Suprapubic skin (tissue), 2 donors: ENCODE measurements around the gene DBH.

ENCODE experiments used
- EP300 ChIP-seq: sonication (generic); formaldehyde crosslinking; IDR thresholded peaks from one replicate; pipeline ENCODE4 v1.6.1; 2017; ENCODE audit warnings: antibody characterized with exemption
- POLR2A ChIP-seq, 2 donors: fragments of 450-650 bp; IDR thresholded peaks; one replicate each; pipeline ENCODE4 v1.6.1; 2017; ENCODE audit warnings: antibody characterized with exemption in 2 of 2, mild to moderate bottlenecking in 2 of 2, moderate library complexity in 2 of 2

DNA sequence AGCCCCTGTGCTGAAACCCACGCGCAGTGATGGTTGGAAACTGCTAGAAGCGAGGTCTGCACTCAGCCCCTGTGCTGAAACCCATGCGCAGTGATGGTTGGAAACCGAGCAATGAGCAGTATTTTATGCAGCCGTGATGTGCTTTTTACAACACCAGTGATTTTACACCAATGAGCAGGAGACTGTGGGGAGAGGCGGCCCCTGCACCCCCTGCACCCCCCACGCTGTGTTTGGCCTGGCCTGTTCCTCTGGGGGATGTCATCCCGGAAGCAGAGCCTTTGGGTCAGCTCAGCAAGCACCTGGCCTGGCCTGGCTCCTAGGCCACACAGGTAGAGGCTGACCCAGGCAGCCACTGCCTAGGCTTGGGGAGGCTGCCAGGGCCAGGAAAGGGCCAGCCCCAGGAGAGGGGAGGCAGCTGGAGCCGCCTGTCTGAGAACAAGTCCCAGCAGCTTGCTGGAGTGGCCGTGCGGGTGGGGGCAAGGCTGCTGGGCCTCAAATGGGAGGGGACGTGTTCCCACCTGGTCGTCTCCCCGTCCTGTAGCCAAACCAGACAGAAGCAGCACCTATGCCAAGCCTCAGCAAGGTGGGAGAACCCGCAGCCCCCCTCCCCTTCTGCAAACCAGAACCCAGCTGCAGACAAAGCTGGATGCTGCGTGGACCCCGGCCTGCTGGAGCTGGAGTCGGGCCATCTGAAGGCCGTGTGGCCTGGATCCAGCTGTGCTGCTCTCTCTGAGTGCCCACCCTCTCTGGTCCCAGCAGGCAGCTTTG lies 46.8 kb downstream of the DBH start:
- TF ChIP-seq EP300 = no peak
- no peak for TF ChIP-seq POLR2A (IDR thresholded peaks at IDR 0.05)
